ENCODE results near the gene CUL3. TPM values are rescaled to one million over a fixed set of nuclear protein-coding genes. Genes with fewer than 3 reads are reported as not detected.
"Not testable (repeated sequence)": the region's sequence is repeated elsewhere in the genome, so short reads cannot be mapped to it uniquely, and the experiment has no call there.

CUL3 gene
- total RNA-seq, 2 donors from 2014 or later = 86.4 to 103 TPM

DNA sequence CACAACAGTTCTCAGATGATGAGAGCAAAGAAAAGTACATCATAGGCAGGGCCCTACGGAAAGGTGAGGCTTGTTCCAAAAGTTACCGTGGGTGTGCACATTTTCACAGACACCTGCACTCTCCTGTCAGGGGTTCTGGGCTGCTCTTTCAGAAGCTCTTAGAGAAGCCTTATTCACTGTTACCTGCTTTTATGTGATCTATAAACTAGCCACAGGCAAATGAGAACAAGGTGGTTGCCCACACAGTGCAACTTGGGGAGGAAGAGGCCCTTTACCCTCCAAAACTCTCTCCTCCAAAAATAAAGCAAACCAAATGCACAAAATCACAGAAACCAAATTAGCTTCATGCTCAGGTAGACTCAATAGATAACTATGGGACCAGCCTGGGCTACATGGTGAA is 11.1 kb upstream of the CUL3 start:
- no peaks in the 10 kb centered on the region for H3K9me3 Mint-ChIP-seq
- H3K4me1 Mint-ChIP-seq (ENCODE audit: low read depth in 2 of 2) = no peaks in the 10 kb centered on the region
- H3K4me3 Mint-ChIP-seq = no peak overlapping the region
- DNase-seq (ENCODE audit: low spot score) (no peak), ATAC-seq (no peak)
- no peaks in the 10 kb centered on the region for H3K27me3 Mint-ChIP-seq
- H3K27ac Mint-ChIP-seq = no peak overlapping the region
- no peaks in the 10 kb centered on the region for H3K36me3 Mint-ChIP-seq

DNA sequence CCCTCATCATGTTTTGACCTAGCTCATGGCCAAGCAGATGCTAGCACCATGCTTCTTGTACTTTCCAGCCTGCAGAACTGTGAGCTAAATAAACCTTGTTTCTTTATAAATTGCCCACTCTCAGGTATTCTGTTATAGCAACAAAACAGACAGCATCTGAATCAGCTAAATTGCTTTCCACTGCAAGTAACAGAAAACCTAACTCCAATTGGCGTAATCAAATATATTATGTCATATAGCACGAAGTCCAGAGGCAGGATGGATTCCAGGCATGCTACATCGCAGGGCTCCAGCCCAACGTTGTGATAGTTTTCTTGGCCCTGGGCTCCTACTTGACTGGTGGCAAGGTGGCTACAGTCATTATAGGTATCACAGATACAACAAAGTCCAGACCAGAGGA is 10.4 kb upstream of the CUL3 start:
- DNase-seq (ENCODE audit: low spot score) = no peak
- Mint-ChIP-seq H3K4me1 (ENCODE audit: low read depth in 2 of 2) (no peaks in the 10 kb centered on the region), H3K27ac (no peak overlapping the region), H3K27me3 (no peaks in the 10 kb centered on the region), H3K36me3 (no peaks in the 10 kb centered on the region), H3K4me3 (no peak overlapping the region), H3K9me3 (no peaks in the 10 kb centered on the region)
- no peak for ATAC-seq

DNA sequence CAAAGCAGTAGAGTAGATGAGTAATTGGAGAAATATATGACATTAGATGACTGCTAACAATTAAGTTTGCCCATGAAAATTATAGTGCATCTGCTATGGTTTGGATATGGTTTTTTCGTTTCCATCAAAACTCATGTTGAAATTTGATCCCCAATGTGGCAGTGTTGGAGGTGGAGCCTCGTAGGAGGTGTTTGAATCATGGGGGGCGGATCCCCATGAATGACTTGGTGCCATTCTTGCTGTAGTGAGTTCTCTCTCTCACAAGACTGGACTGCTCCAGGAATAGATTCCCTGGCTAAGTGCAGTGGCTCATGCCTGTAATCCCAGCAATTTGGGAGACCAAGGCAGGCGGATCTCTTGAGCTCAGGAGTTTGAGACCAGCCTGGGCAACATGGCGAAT is 9.7 kb upstream of the CUL3 start:
- no peaks in the 10 kb centered on the region for H3K36me3 Mint-ChIP-seq
- no peak for ATAC-seq
- no peaks in the 10 kb centered on the region for H3K4me1 Mint-ChIP-seq (ENCODE audit: low read depth in 2 of 2)

DNA sequence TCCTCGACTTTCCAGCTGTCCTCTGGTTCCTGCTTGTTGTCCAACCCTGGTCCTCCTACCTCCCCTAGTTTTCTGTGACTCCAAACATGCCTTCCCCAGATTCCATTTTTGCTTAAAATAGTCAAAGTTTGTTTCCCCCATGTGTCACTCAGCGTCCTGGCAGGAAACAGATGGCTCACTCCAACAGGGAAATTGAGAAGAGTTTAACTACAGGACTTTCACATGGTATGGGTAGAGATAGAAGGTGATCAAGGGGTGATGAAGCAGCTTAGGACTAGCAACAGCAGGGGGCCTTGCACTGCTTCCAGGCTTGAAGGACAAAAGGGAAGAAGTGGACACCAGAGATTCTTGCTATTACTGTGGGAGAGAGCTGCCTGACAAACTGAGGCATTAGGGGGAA is 6.1 kb upstream of the CUL3 start:
- Mint-ChIP-seq H3K9me3 (no peaks in the 10 kb centered on the region), H3K27ac (no peak overlapping the region), H3K4me1 (ENCODE audit: low read depth in 2 of 2) (peaks cover 4 to 6% of the 10 kb centered on the region in 2 donors), H3K36me3 (no peaks in the 10 kb centered on the region), H3K4me3 (no peak overlapping the region), H3K27me3 (no peaks in the 10 kb centered on the region)
- no peak for ATAC-seq
- DNase-seq (ENCODE audit: low spot score) = no peak

More for the DNA sequence above, 9.7 kb upstream of the CUL3 start:
- Mint-ChIP-seq H3K9me3 (no peaks in the 10 kb centered on the region), H3K27ac (no peak overlapping the region), H3K4me3 (no peak overlapping the region), H3K27me3 (no peaks in the 10 kb centered on the region)
- DNase-seq (ENCODE audit: low spot score) = no peak

DNA sequence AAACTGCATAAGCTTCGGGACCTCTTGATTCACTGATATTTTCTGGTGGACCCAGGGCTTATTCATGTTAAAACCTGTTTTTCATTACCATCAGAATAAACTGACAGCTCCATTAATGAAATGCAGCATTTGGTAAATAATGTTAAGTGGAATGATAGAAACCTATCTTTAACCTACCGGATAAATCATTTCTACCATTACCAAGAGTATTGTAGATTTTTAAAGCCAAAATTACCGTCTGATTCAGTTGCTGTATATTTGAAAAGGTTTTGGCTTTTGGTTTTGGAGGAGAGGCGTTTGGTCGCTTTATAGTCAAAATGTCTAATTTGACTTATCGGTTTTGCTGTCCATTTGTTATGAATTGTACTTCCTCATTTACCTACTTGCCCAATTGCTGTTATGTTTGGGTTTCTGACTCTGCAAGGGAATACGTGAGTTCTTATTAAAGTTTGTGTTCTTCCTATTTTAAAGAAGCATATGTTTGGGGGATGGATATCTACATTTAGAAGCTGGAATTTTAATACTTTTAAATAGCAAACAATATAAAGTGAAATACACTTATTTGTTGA is 1.0 kb upstream of the CUL3 start:
- H3K27me3 Mint-ChIP-seq = no peaks in the 10 kb centered on the region
- no peak for DNase-seq (ENCODE audit: low spot score)
- H3K27ac Mint-ChIP-seq = peak overlapping the region; percentile 90 to 94
- no peak for ATAC-seq
- H3K36me3 Mint-ChIP-seq = peaks cover 6% of the 10 kb centered on the region
- peak overlapping the region; percentile 97 for H3K4me3 Mint-ChIP-seq
- H3K9me3 Mint-ChIP-seq = no peaks in the 10 kb centered on the region
- peaks cover 24 to 26% of the 10 kb centered on the region in 2 donors for H3K4me1 Mint-ChIP-seq (ENCODE audit: low read depth in 2 of 2)

GRCh38 chr2:224584785-224585210 is 365 bp downstream of the CUL3 start:
- Mint-ChIP-seq H3K27ac (peak overlapping the region; percentile 90 to 94), H3K9me3 (no peaks in the 10 kb centered on the region), H3K27me3 (no peaks in the 10 kb centered on the region), H3K4me3 (peak overlapping the region; percentile 97), H3K4me1 (ENCODE audit: low read depth in 2 of 2) (peaks cover 27% of the 10 kb centered on the region in 2 donors), H3K36me3 (peaks cover 6% of the 10 kb centered on the region)
- ATAC-seq (peak; percentile 61 to 64), DNase-seq (ENCODE audit: low spot score) (peak; percentile 77)

DNA sequence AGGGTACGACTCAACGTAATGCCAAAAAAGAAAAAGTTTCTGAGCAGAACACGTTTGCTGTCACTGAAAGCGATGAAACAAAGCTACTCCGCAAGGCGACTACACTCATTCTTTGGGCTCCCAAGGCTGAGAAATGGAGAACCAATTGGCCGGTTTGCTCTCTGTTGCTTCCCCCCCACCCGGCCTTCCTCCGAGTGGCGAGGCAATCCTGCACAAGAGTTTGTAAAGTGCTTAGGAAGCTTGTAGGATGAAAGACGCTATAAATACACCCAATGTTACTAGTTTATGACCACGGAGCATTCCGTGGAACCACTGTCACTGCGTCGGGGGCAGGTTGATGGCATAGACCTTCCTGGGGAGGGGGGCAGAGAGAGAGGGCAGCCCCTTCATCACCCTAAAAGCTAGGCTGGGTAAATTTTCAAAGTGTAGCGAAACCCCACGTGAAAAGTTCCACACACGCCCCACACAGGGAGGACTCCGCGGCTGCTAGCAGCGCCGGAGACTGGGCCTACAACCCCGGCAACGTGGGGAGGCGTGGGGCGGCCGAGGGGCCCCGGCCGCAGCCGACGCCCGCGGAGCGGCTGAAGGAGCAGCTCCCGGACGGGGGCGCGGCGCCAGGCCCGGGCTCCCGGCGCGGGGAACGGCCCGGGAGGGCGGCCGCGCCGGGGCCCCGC is 915 bp downstream of the CUL3 start:
- H3K27me3 Mint-ChIP-seq = no peaks in the 10 kb centered on the region
- H3K9me3 Mint-ChIP-seq = no peaks in the 10 kb centered on the region
- H3K36me3 Mint-ChIP-seq = peaks cover 6% of the 10 kb centered on the region
- H3K4me1 Mint-ChIP-seq (ENCODE audit: low read depth in 2 of 2) = peaks cover 32 to 33% of the 10 kb centered on the region in 2 donors
- DNase-seq (ENCODE audit: low spot score) (no peak), ATAC-seq (no peak)
- peak overlapping the region; percentile 94 to 96 for H3K27ac Mint-ChIP-seq
- H3K4me3 Mint-ChIP-seq = peak overlapping the region; percentile 98

DNA sequence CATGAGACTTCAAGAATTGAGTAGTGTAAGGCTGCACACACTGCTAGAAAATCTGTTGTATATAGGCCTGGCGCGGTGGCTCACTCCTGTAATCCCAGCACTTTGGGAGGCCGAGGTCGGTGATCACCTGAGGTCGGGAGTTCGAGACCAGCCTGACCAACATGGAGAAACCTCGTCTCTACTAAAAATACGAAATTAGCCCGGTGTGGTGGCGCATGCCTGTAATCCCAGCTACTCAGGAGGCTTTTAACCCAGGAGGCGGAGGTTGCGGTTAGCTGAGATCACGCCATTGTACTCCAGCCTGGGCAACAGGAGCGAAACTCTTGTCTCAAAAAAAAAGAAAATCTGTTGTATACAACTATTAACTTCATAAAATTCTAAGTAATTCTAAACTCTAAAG is 2.1 kb downstream of the CUL3 start:
- H3K27ac Mint-ChIP-seq; H3K36me3 Mint-ChIP-seq; ATAC-seq; DNase-seq (ENCODE audit: low spot score); H3K27me3 Mint-ChIP-seq; H3K9me3 Mint-ChIP-seq: not testable (repeated sequence)
- peaks cover 31 to 36% of the 10 kb centered on the region in 2 donors for H3K4me1 Mint-ChIP-seq (ENCODE audit: low read depth in 2 of 2)
- H3K4me3 Mint-ChIP-seq = peak overlapping the region; percentile 70

DNA sequence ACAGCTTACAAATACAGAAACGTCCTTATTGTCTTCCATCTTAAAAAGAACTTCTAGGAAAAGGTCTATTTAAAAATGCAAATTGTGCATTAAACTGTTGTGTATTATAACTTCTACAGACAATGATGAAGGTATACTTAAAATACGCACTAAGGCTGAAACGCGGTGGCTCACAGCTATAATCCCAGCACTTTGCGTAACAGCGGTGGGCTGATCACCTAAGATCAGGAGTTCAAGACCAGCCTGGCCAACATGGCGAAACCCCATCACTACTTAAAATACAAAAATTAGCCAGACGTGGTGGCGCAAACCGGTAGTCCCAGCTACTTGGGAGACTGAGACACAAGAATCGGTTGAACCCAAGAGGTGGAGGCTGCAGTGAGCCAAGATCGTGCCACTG is 4.9 kb downstream of the CUL3 start:
- no peak overlapping the region for H3K4me3 Mint-ChIP-seq

GRCh38 chr2:224579411-224579810 is 5.8 kb downstream of the CUL3 start:
- Mint-ChIP-seq H3K4me1 (ENCODE audit: low read depth in 2 of 2) (peaks cover 43 to 48% of the 10 kb centered on the region in 2 donors), H3K4me3 (peak overlapping the region; percentile 30), H3K27me3 (no peaks in the 10 kb centered on the region), H3K36me3 (peaks cover 6% of the 10 kb centered on the region), H3K27ac (peak overlapping the region in 1 of 2 donors; percentile 36), H3K9me3 (no peaks in the 10 kb centered on the region)
- no peak for ATAC-seq
- no peak for DNase-seq (ENCODE audit: low spot score)

More for the DNA sequence above, 4.9 kb downstream of the CUL3 start:
- Mint-ChIP-seq H3K36me3 (peaks cover 6% of the 10 kb centered on the region), H3K9me3 (no peaks in the 10 kb centered on the region), H3K27me3 (no peaks in the 10 kb centered on the region), H3K4me1 (ENCODE audit: low read depth in 2 of 2) (peaks cover 35 to 39% of the 10 kb centered on the region in 2 donors), H3K27ac (no peak overlapping the region)
- ATAC-seq (no peak), DNase-seq (ENCODE audit: low spot score) (no peak)

DNA sequence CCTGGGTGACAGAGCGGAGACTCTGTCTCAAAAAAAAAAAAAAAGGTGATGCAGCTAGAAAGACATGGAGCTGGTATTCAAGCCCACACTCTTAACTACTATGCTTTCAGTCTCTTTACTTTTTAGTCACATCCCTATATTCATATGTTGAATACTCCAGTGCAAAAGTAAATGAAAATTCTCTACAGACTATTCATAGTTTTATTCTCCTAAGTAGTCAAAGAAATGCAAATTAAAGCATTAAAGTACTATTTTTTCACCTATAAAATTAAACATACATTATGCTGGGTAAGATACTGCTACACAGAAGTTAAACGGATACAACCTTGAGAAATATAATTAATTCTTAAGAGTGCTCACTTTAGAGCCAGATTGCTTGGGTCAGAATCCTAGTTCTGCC is 7.6 kb downstream of the CUL3 start:
- Mint-ChIP-seq H3K9me3 (no peaks in the 10 kb centered on the region), H3K36me3 (no peaks in the 10 kb centered on the region), H3K4me1 (ENCODE audit: low read depth in 2 of 2) (peaks cover 34 to 45% of the 10 kb centered on the region in 2 donors), H3K4me3 (no peak overlapping the region), H3K27ac (no peak overlapping the region), H3K27me3 (no peaks in the 10 kb centered on the region)
- no peak for DNase-seq (ENCODE audit: low spot score)
- ATAC-seq = no peak

- peak overlapping the region; percentile 45 to 67 for H3K27ac Mint-ChIP-seq
- no peaks in the 10 kb centered on the region for H3K9me3 Mint-ChIP-seq
These were observed 9.0 kb downstream of the CUL3 start for GRCh38 chr2:224576088-224576715.

GRCh38 chr2:224574423-224575084 is 10.6 kb downstream of the CUL3 start:
- peak overlapping the region; percentile 62 for H3K4me3 Mint-ChIP-seq
- peaks cover 45 to 63% of the 10 kb centered on the region in 2 donors for H3K4me1 Mint-ChIP-seq (ENCODE audit: low read depth in 2 of 2)
- DNase-seq (ENCODE audit: low spot score) = no peak
- H3K27me3 Mint-ChIP-seq = no peaks in the 10 kb centered on the region
- H3K9me3 Mint-ChIP-seq = no peaks in the 10 kb centered on the region
- H3K27ac Mint-ChIP-seq = peak overlapping the region; percentile 45 to 67
- H3K36me3 Mint-ChIP-seq = no peaks in the 10 kb centered on the region
- ATAC-seq = no peak

More at GRCh38 chr2:224576088-224576715, 9.0 kb downstream of the CUL3 start:
- Mint-ChIP-seq H3K27me3 (no peaks in the 10 kb centered on the region), H3K4me1 (ENCODE audit: low read depth in 2 of 2) (peaks cover 43 to 56% of the 10 kb centered on the region in 2 donors), H3K36me3 (no peaks in the 10 kb centered on the region), H3K4me3 (peak overlapping the region; percentile 62)
- ATAC-seq = peak; percentile 85 to 86
- no peak for DNase-seq (ENCODE audit: low spot score)

DNA sequence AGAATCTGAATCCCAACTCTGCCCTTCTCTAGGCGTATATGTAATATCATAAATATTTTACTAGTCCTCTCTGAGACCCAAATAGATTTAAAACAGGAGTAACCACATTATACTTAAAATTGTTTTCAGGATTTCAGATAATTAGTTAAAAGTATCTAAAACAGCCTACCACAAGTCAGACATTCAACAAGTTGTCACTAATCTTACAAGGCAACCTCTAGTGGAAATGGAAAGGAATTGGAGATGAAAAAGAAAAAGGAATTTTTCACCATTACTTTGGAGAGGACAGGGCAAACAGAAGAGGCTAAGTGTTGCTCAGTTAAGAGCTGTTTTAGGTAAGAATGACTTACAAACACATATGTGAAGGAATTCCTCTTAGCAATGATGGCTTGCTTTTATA is 11.4 kb downstream of the CUL3 start:
- Mint-ChIP-seq H3K9me3 (no peaks in the 10 kb centered on the region), H3K27me3 (no peaks in the 10 kb centered on the region), H3K27ac (peak overlapping the region in 1 of 2 donors; percentile 63), H3K36me3 (no peaks in the 10 kb centered on the region), H3K4me1 (ENCODE audit: low read depth in 2 of 2) (peaks cover 40 to 57% of the 10 kb centered on the region in 2 donors), H3K4me3 (peak overlapping the region; percentile 18)
- DNase-seq (ENCODE audit: low spot score) (no peak), ATAC-seq (no peak)

All from natural killer cell treated with Interleukin-12 subunit alpha and Interleukin-12 subunit beta and Interleukin-15 and Interleukin-18, amount 100 ng/mL, for 72 hours (primary cell).